Neutrophil (primary cell): ENCODE results near the gene ADCY10.

Experiments used
- H3K27ac ChIP-seq: fragments of 200-600 bp; sonication (generic); 2 replicates; pipeline ENCODE4 v1.5.1; 2016; ENCODE audit warnings: mild to moderate bottlenecking, moderate library complexity
- H3K27me3 ChIP-seq: fragments of 200-600 bp; sonication (generic); 2 replicates; pipeline ENCODE4 v1.6.0; 2016; ENCODE audit warnings: mild to moderate bottlenecking
- H3K36me3 ChIP-seq: fragments of 200-600 bp; sonication (generic); 2 replicates; pipeline ENCODE4 v1.5.1; 2017
- H3K4me1 ChIP-seq, 2 experiments: fragments of 200-600 bp in 1 of 2; sonication (generic) in 1 of 2; 1 replicate in 1 of 2; 2 replicates in 1 of 2; pipeline versions ENCODE4 v1.5.1 to v1.6.1; 2013 to 2016; ENCODE audit warnings: low read depth in 1 of 2, low read length in 1 of 2, mild to moderate bottlenecking in 1 of 2, moderate library complexity in 1 of 2; ENCODE audit not compliant: control insufficient read depth in 1 of 2, insufficient read depth in 1 of 2
- H3K4me3 ChIP-seq, 2 experiments: fragments of 200-600 bp in 1 of 2; sonication (generic) in 1 of 2; 1 replicate in 1 of 2; 2 replicates in 1 of 2; pipeline ENCODE4 v1.5.1; 2013 to 2016; ENCODE audit warnings: low read depth in 1 of 2, low read length in 1 of 2, mild to moderate bottlenecking in 1 of 2, moderate library complexity in 1 of 2
- H3K9me3 ChIP-seq: fragments of 200-600 bp; sonication (generic); 2 replicates; pipeline ENCODE4 v1.5.1; 2016
- TF ChIP-seq, protein P1 (sequence below): fragments of 200-600 bp; sonication (generic); IDR thresholded peaks from 2 replicates; pipeline ENCODE4 v1.5.1; 2016; ENCODE audit warnings: antibody characterized with exemption

The ADCY10 gene, protein sequence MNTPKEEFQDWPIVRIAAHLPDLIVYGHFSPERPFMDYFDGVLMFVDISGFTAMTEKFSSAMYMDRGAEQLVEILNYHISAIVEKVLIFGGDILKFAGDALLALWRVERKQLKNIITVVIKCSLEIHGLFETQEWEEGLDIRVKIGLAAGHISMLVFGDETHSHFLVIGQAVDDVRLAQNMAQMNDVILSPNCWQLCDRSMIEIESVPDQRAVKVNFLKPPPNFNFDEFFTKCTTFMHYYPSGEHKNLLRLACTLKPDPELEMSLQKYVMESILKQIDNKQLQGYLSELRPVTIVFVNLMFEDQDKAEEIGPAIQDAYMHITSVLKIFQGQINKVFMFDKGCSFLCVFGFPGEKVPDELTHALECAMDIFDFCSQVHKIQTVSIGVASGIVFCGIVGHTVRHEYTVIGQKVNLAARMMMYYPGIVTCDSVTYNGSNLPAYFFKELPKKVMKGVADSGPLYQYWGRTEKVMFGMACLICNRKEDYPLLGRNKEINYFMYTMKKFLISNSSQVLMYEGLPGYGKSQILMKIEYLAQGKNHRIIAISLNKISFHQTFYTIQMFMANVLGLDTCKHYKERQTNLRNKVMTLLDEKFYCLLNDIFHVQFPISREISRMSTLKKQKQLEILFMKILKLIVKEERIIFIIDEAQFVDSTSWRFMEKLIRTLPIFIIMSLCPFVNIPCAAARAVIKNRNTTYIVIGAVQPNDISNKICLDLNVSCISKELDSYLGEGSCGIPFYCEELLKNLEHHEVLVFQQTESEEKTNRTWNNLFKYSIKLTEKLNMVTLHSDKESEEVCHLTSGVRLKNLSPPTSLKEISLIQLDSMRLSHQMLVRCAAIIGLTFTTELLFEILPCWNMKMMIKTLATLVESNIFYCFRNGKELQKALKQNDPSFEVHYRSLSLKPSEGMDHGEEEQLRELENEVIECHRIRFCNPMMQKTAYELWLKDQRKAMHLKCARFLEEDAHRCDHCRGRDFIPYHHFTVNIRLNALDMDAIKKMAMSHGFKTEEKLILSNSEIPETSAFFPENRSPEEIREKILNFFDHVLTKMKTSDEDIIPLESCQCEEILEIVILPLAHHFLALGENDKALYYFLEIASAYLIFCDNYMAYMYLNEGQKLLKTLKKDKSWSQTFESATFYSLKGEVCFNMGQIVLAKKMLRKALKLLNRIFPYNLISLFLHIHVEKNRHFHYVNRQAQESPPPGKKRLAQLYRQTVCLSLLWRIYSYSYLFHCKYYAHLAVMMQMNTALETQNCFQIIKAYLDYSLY (N-terminal part only)

DNA sequence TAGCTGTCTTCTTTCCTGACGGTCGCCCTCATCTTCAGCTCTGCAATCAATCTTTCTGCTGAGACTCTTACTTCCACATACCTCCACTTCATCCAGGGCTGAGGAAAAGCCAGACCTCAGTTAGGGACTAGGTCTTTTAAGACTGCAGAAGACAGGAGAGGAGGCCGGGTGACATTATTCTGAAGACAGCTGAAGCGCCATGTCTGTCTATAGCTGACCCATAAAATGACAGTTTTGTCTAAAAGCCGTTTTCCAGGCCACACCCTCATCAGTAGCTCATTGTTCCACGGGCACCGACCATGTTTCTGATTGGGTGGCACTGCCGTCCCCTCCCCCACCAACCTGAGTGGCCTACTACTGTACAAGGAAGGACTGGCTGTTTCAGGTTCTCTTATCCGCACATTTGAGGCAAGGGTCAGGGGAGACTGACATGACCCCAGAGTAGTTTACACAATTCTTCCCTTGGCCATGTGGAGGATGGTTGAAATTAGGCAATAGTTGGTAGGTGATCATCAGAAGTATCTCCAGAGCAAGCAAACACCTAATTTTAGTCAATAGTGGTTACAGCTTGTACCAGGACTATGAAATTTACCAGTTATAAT, at the start of gene ADCY10:
TSS of gene ADCY10 (minus strand) at position 240 of the 602 bp plus-strand sequence. CDS start 8,994 bp downstream, outside the sequence.
- H3K4me1 ChIP-seq: peaks cover 9 to 23% of the 10 kb centered on the region in 2 experiments
- TF ChIP-seq, protein P1, sequence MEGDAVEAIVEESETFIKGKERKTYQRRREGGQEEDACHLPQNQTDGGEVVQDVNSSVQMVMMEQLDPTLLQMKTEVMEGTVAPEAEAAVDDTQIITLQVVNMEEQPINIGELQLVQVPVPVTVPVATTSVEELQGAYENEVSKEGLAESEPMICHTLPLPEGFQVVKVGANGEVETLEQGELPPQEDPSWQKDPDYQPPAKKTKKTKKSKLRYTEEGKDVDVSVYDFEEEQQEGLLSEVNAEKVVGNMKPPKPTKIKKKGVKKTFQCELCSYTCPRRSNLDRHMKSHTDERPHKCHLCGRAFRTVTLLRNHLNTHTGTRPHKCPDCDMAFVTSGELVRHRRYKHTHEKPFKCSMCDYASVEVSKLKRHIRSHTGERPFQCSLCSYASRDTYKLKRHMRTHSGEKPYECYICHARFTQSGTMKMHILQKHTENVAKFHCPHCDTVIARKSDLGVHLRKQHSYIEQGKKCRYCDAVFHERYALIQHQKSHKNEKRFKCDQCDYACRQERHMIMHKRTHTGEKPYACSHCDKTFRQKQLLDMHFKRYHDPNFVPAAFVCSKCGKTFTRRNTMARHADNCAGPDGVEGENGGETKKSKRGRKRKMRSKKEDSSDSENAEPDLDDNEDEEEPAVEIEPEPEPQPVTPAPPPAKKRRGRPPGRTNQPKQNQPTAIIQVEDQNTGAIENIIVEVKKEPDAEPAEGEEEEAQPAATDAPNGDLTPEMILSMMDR: no peak
- H3K27ac ChIP-seq: no peak within 1 kb of the TSS

DNA sequence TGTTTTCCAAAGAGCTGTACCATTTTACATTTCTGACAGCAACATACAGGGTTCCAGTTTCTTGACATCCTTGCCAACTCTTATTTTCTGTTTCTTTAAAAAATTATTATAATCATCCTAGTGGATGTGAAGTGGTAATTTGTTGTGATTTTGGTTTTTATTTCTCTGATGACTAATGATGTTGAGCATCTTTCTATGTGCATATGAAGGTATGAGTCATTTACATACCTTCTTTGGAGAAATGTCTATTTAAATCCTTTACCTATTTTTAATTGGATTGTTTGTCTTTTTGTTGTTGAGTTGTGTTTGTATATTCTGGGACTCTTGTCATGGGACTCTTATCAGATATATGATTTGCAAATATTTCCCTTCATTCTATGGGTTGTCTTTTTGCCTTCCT, 43.8 kb upstream of the ADCY10 start:
- TF ChIP-seq, protein P1: no peak
- Histone ChIP-seq H3K4me3 (no peak overlapping the region), H3K36me3 (peaks cover 27% of the 10 kb centered on the region), H3K4me1 (no peaks in the 10 kb centered on the region), H3K27me3 (no peaks in the 10 kb centered on the region), H3K9me3 (no peaks in the 10 kb centered on the region), H3K27ac (no peak overlapping the region)

More for the DNA sequence above, at the start of gene ADCY10:
- peaks cover 30% of the 10 kb centered on the region for H3K36me3 ChIP-seq
- H3K4me3 ChIP-seq: no peak within 1 kb of the TSS
- H3K9me3 ChIP-seq: no peaks in the 10 kb centered on the region
- no peaks in the 10 kb centered on the region for H3K27me3 ChIP-seq

DNA sequence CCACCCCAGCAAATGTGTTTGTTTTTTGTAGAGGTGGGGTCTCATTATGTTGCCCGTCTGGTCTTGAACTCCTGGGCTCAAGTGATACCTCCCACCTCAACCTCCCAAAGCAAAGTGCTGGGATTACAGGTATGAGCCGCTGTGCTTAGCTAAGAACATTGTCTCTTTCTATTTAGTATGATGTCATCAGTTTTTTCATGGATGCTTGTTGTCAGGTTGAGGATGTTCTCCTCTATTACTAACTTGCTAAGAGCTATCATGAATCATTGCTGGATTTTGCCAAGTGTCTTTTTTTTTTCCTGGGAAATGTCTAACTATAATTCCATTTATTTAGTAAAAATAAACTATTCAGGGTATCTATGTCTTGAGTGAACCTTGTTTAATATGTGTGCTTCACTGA, 42.0 kb upstream of the ADCY10 start:
- no peaks in the 10 kb centered on the region for H3K9me3 ChIP-seq
- peaks cover 31% of the 10 kb centered on the region for H3K36me3 ChIP-seq
- H3K27me3 ChIP-seq: no peaks in the 10 kb centered on the region
- no peak overlapping the region for H3K4me3 ChIP-seq
- TF ChIP-seq, protein P1: no peak
- H3K4me1 ChIP-seq: no peaks in the 10 kb centered on the region
- H3K27ac ChIP-seq: no peak overlapping the region

DNA sequence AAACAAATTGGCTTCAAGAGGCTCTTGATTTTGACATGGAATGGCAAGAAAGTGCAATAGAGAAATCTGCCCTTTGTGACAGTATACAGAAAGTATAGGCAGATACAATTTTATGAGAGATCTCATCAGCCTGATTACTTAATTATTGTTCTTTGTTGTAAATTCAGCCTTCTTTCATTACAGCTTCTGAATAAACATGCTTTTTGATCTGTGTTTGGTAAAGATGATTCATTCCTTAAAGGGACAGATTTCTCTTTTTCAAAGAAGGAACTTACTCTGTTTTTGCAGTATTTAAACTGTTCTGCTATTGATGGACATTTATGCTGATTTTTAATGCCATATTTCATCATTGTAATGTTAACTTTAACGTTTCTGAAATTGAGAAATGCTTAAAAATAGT, 36.6 kb upstream of the ADCY10 start:
- Histone ChIP-seq H3K27ac (no peak overlapping the region), H3K27me3 (no peaks in the 10 kb centered on the region), H3K4me3 (no peak overlapping the region), H3K9me3 (no peaks in the 10 kb centered on the region), H3K4me1 (no peaks in the 10 kb centered on the region), H3K36me3 (peaks cover 31% of the 10 kb centered on the region)
- TF ChIP-seq, protein P1: no peak

DNA sequence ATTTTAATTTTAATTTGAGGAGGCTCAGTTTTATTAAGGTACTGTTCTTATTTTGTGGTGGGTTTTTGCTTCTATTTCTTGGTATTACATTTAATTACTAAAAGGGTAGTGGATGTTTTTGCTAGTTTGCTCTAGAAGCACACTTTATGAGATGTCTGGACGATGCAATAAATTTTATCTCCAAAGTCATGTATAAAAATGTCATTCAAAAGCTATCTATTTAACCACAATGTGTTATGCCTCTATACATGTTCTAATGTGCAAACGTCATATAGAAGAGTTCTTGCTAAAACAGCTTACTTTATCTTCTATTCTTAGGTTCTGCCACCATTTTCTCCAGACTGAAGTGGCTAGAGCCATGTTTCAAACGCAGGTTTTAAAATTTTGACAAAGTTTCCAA, 35.9 kb upstream of the ADCY10 start:
- Histone ChIP-seq H3K27me3 (no peaks in the 10 kb centered on the region), H3K36me3 (peaks cover 27% of the 10 kb centered on the region), H3K27ac (no peak overlapping the region), H3K4me3 (no peak overlapping the region), H3K9me3 (no peaks in the 10 kb centered on the region), H3K4me1 (no peaks in the 10 kb centered on the region)
- TF ChIP-seq, protein P1: no peak
